ENCODE data around the gene KDM3A. TPM values are rescaled to one million over a fixed set of nuclear protein-coding genes. Genes with fewer than 3 reads are reported as not detected.

The KDM3A gene
- total RNA-seq, 4 donors from 2014 or later, result 45.7 to 57.7 (median 51.5) TPM

GRCh38 chr2:86489542-86489941 is 48.4 kb downstream of the KDM3A start:
- no peak for TF ChIP-seq CTCF (IDR thresholded peaks at IDR 0.05; ENCODE audit: low read depth)

GRCh38 chr2:86490245-86490644 is 49.1 kb downstream of the KDM3A start:
- no peak for TF ChIP-seq CTCF (IDR thresholded peaks at IDR 0.05; ENCODE audit: low read depth)

GRCh38 chr2:86491088-86491487 is 49.9 kb downstream of the KDM3A start:
- TF ChIP-seq CTCF (IDR thresholded peaks at IDR 0.05; ENCODE audit: low read depth), result no peak

- no peak for TF ChIP-seq CTCF (IDR thresholded peaks at IDR 0.05; ENCODE audit: low read depth)
Measured at GRCh38 chr2:86492048-86492453, 50.9 kb downstream of the KDM3A start.

GRCh38 chr2:86498468-86499260 is 57.5 kb downstream of the KDM3A start:
- TF ChIP-seq CTCF (IDR thresholded peaks at IDR 0.05; ENCODE audit: low read depth), result no peak

GRCh38 chr2:86499326-86499725 is 58.2 kb downstream of the KDM3A start:
- no peak for TF ChIP-seq CTCF (IDR thresholded peaks at IDR 0.05; ENCODE audit: low read depth)

GRCh38 chr2:86500325-86501083 is 59.3 kb downstream of the KDM3A start:
- no peak for TF ChIP-seq CTCF (IDR thresholded peaks at IDR 0.05; ENCODE audit: low read depth)

All from subcutaneous adipose tissue (tissue), 4 donors.